Sigmoid colon (tissue), 7 donors: ENCODE measurements around the gene HSD17B8. TPM values are rescaled to one million over a fixed set of nuclear protein-coding genes. Genes with fewer than 3 reads are reported as not detected.

ENCODE experiments used
- DNase-seq: peaks from one replicate; pipeline ENCODE4 v3.0.0-alpha.2; 2019
- H3K27ac ChIP-seq, 4 donors: fragments of 200-600 bp; sonication (generic); one replicate each; pipeline ENCODE4 v1.5.1; 2016 to 2019; ENCODE audit warnings: mild to moderate bottlenecking in 1 of 4
- H3K27me3 ChIP-seq, 3 donors: fragments of 200-600 bp; sonication (generic); one replicate each; pipeline ENCODE4 v1.5.1; 2019; ENCODE audit warnings: mild to moderate bottlenecking in 1 of 3
- H3K36me3 ChIP-seq, 4 donors: fragments of 200-600 bp; sonication (generic); one replicate each; pipeline ENCODE4 v1.5.1; 2016 to 2019
- H3K4me1 ChIP-seq, 4 donors: fragments of 200-600 bp; sonication (generic); one replicate each; pipeline ENCODE4 v1.5.1; 2017 to 2019
- H3K4me3 ChIP-seq, 4 donors: fragments of 200-600 bp; sonication (generic); one replicate each; pipeline ENCODE4 v1.5.1; 2017 to 2019; ENCODE audit warnings: mild to moderate bottlenecking in 2 of 4, moderate library complexity in 1 of 4
- H3K9me3 ChIP-seq, 4 donors: fragments of 200-600 bp in 3 of 4; sonication (generic) in 3 of 4; one replicate each; pipeline versions ENCODE4 v1.5.1 to v1.6.1; 2013 to 2019
- CTCF ChIP-seq, 4 experiments: fragments of 450-650 bp in 3 of 4; fragments of 200-600 bp in 1 of 4; IDR thresholded peaks; one replicate each; pipeline ENCODE4 v1.5.1; 2016 to 2019; ENCODE audit warnings: antibody characterized with exemption in 4 of 4, mild to moderate bottlenecking in 3 of 4, moderate library complexity in 2 of 4
- EP300 ChIP-seq, 4 donors: sonication (generic); formaldehyde crosslinking; IDR thresholded peaks; one replicate each; pipeline ENCODE4 v1.6.1; 2017; ENCODE audit warnings: antibody characterized with exemption in 4 of 4
- POLR2A ChIP-seq, 2 donors: fragments of 450-650 bp; IDR thresholded peaks; one replicate each; pipeline ENCODE4 v1.6.1; 2016; ENCODE audit warnings: antibody characterized with exemption in 2 of 2, mild to moderate bottlenecking in 2 of 2, moderate library complexity in 2 of 2
- POLR2AphosphoS5 ChIP-seq, 4 donors: sonication (generic); formaldehyde crosslinking; IDR thresholded peaks; one replicate each; pipeline ENCODE4 v1.6.1; 2017; ENCODE audit warnings: antibody characterized with exemption in 4 of 4
- WGBS, 2 donors: extraction: QIAGEN DNeasy Blood & Tissue Kit; methylation state at CpG; one replicate each; pipeline ENCODE4 v1.1.7; 2013; 5-methylcytosine and 5-hydroxymethylcytosine counted together
- intact Hi-C: fragments of 100-400 bp; cut with DNase I; formaldehyde crosslinking; loops from one replicate; pipeline ENCODE4 v1.15.1; 2023
- polyA plus RNA-seq, 3 donors: library from polyadenylated mRNA; stranded (reverse); fragments of 200-250 nt; gene quantifications; one replicate each; pipeline ENCODE4 v1.2.3, GENCODE V29; 2013
- total RNA-seq, 4 donors: library from RNA; depleted of rRNA; stranded (reverse); fragments of >200 nt; gene quantifications; one replicate each; pipeline ENCODE4 v1.1.0, GENCODE V29; 2016
- donor health status: healthy with polysubstance abuse.
- donor health status: Bipolar disorder and iron deficiency.
- donor health status: healthy.

HSD17B8 gene
- total and polyA plus RNA-seq, 7 donors = 17.3 to 27.3 (median 19.0) TPM; not detected in 1

GRCh38 chr6:33193619-33194018, 10.8 kb upstream of the HSD17B8 start:
- Histone ChIP-seq H3K4me3 (peak overlapping the region in 3 of 4 donors; percentile 40 to 43 (median 40)), H3K4me1 (peaks cover 0 to 33% (median 28%) of the 10 kb centered on the region in 4 donors), H3K36me3 (peaks cover 11 to 41% (median 25%) of the 10 kb centered on the region in 4 donors), H3K27ac (peak overlapping the region; percentile 22 to 67 (median 60)), H3K27me3 (peaks cover 0 to 18% (median 13%) of the 10 kb centered on the region in 3 donors), H3K9me3 (no peaks in the 10 kb centered on the region)
- intact Hi-C loops = no loop called here
- no peak for DNase-seq
- 64 to 81% methylated on average over 6 of the region's 6 CpGs for WGBS, 2 donors
- no peak for TF ChIP-seq CTCF (IDR thresholded peaks at IDR 0.05)
- TF ChIP-seq POLR2AphosphoS5 (IDR thresholded peaks at IDR 0.05) = no peak

- DNase-seq = no peak
- intact Hi-C loops = no loop called here
- Histone ChIP-seq H3K27ac (peak overlapping the region in 1 of 4 donors; percentile 64), H3K4me1 (peaks cover 0 to 42% (median 35%) of the 10 kb centered on the region in 4 donors), H3K4me3 (no peak overlapping the region), H3K36me3 (peaks cover 11 to 41% (median 25%) of the 10 kb centered on the region in 4 donors), H3K9me3 (no peaks in the 10 kb centered on the region), H3K27me3 (peaks cover 0 to 18% (median 13%) of the 10 kb centered on the region in 3 donors)
- WGBS, 2 donors = 82 to 88% methylated on average over 8 of the region's 8 CpGs
- TF ChIP-seq EP300 (IDR thresholded peaks at IDR 0.05) = no peak
- TF ChIP-seq POLR2A (IDR thresholded peaks at IDR 0.05) = no peak
- TF ChIP-seq CTCF (IDR thresholded peaks at IDR 0.05) = no peak
- no peak for TF ChIP-seq POLR2AphosphoS5 (IDR thresholded peaks at IDR 0.05)
Measured at GRCh38 chr6:33194431-33194979, 9.9 kb upstream of the HSD17B8 start.

- 88 to 89% methylated on average over 15 of the region's 15 CpGs for WGBS, 2 donors
- H3K27ac ChIP-seq = no peak overlapping the region
- intact Hi-C loops = no loop called here
- peaks cover 0 to 45% (median 37%) of the 10 kb centered on the region in 4 donors for H3K4me1 ChIP-seq
- H3K9me3 ChIP-seq = no peaks in the 10 kb centered on the region
- H3K4me3 ChIP-seq = no peak overlapping the region
- peaks cover 11 to 41% (median 25%) of the 10 kb centered on the region in 4 donors for H3K36me3 ChIP-seq
- DNase-seq = no peak
- peaks cover 0 to 16% (median 13%) of the 10 kb centered on the region in 3 donors for H3K27me3 ChIP-seq
- TF ChIP-seq CTCF (IDR thresholded peaks at IDR 0.05) (no peak), EP300 (IDR thresholded peaks at IDR 0.05) (no peak), POLR2AphosphoS5 (IDR thresholded peaks at IDR 0.05) (no peak), POLR2A (IDR thresholded peaks at IDR 0.05) (no peak)
Measured at GRCh38 chr6:33195304-33196165, 8.9 kb upstream of the HSD17B8 start.

- peak overlapping the region in 2 of 4 donors; percentile 50 to 98 for H3K27ac ChIP-seq
- WGBS, 2 donors = 14 to 47% methylated on average over 12 of the region's 12 CpGs
- peaks cover 11 to 49% (median 29%) of the 10 kb centered on the region in 4 donors for H3K36me3 ChIP-seq
- no peak for DNase-seq
- H3K4me3 ChIP-seq = no peak overlapping the region
- H3K4me1 ChIP-seq = peaks cover 0 to 55% (median 45%) of the 10 kb centered on the region in 4 donors
- TF ChIP-seq CTCF (IDR thresholded peaks at IDR 0.05) (peak; percentile 49 to 65 (median 52)), POLR2A (IDR thresholded peaks at IDR 0.05) (no peak)
- H3K9me3 ChIP-seq = no peaks in the 10 kb centered on the region
- H3K27me3 ChIP-seq = no peaks in the 10 kb centered on the region
- intact Hi-C loops = no loop called here
Measured at GRCh38 chr6:33197431-33198048, 6.9 kb upstream of the HSD17B8 start.
